AG09319 (cell line): Measurements from ENCODE around the gene SEMA3B.

Experiments used
- DNase-seq: peaks from one replicate; pipeline ENCODE4 v3.0.0-alpha.2; 2010; ENCODE audit warnings: low read depth; ENCODE audit errors: extremely low read depth
- CTCF ChIP-seq: IDR thresholded peaks from 2 replicates; pipeline ENCODE4 v1.5.1; 2011; ENCODE audit warnings: low read depth, mild to moderate bottlenecking, inconsistent platforms, low read length, moderate library complexity

Gene SEMA3B

GRCh38 chr3:50268703-50269451, at the start of gene SEMA3B:
Gene SEMA3B (plus strand): TSS chr3:50269147. CDS start chr3:50269241, 94 bp downstream.
- no peak for DNase-seq
- TF ChIP-seq CTCF = no peak

- TF ChIP-seq CTCF = no peak
Observed at GRCh38 chr3:50219285-50219684, 49.7 kb upstream of the SEMA3B start.

GRCh38 chr3:50220109-50220508, 48.8 kb upstream of the SEMA3B start:
- DNase-seq = no peak
- TF ChIP-seq CTCF = no peak

More at GRCh38 chr3:50219285-50219684, 49.7 kb upstream of the SEMA3B start:
- DNase-seq = no peak

GRCh38 chr3:50221051-50221410, 47.9 kb upstream of the SEMA3B start:
- no peak for DNase-seq
- no peak for TF ChIP-seq CTCF

GRCh38 chr3:50221411-50222168, 47.4 kb upstream of the SEMA3B start:
- TF ChIP-seq CTCF = no peak
- no peak for DNase-seq

GRCh38 chr3:50222169-50222528, 46.8 kb upstream of the SEMA3B start:
- TF ChIP-seq CTCF = no peak
- no peak for DNase-seq

- TF ChIP-seq CTCF = no peak
Observed at GRCh38 chr3:50224639-50225038, 44.3 kb upstream of the SEMA3B start.

More at GRCh38 chr3:50224639-50225038, 44.3 kb upstream of the SEMA3B start:
- no peak for DNase-seq
